CD4-positive, alpha-beta T cell treated with Interleukin-6 at 100 ng/mL for 8 hours (primary cell): ENCODE measurements around the gene BAG1.
A peak's percentile ranks its signal among the peaks of the same experiment; 100 is the strongest.

ENCODE experiments used
- DNase-seq: peaks from one replicate; pipeline ENCODE4 v3.0.0-alpha.2; 2020; ENCODE audit warnings: mixed read lengths, low spot score

BAG1 gene

GRCh38 chr9:33242609-33243134 is 21.8 kb downstream of the BAG1 start:
- DNase-seq, result no peak

GRCh38 chr9:33241298-33241697 is 23.2 kb downstream of the BAG1 start:
- DNase-seq, result no peak

DNA sequence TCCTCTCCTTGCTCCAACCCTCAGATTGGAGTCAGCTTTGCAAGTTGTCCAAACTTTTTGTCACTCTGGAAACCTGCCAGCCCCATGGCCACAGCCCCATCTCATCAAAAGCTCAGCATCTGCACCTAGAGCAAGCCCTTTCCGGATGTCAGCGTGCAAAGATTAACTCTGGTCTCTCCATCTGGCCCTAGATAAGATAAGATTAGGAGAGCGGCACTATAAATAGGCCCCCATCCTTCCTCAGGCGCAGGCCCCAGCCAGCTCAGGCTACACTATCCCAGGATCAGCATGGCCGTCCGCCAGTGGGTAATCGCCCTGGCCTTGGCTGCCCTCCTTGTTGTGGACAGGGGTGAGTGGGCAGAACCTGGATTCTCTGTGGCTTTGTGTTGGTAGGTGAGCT is 24.6 kb downstream of the BAG1 start, which contains the start of gene SPINK4:
Gene SPINK4 (plus strand): TSS at position 247 of the 400 bp plus-strand sequence. CDS start 42 bp downstream, at position 289.
- DNase-seq, result no peak

GRCh38 chr9:33236571-33236970 is 27.9 kb downstream of the BAG1 start:
- no peak for DNase-seq

DNA sequence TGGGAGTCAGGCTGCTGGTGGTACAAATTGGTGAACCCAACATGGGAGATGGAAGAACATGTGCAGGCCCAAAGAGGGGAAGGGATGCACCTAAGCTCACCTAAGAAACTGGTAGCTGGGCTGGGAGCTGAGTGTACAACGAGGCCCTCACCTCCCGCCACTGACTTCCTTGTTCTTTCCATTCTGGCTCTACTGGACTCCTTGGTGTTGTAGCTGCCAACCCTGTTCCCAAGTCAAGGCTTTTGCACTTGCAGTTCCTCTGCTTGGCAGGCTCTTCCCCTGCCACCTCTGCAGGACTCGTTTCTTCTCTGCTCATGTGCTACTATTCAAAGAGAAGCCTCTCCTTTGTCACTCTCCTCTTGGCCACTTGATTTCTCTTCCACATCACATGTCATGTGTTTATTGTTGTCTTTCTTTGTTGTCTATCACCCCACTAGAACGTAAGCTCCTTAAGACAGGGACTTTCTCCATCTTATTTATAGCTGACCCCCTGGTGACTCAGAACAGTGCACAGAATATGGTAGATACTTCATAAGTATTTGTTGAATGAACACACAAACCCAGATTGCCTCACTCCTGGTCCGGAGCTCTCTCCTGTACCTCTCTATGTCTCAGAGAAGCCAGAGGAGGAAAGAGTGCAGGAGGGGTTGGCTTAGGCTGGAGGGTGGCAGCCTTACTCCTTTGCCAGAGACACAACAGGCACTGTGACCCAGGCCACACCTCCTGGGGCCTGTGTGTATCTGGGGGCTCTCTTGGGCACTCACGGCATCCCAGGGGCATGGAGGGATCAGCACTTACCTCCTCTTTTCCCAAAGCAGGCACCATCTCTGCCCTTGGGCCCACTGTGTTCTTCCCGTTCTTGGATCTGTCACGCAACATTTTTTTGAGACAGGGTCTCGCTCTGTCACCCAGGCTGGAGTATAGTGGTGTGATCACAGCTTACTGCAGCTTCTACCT is 29.7 kb downstream of the BAG1 start:
- DNase-seq, result no peak

DNA sequence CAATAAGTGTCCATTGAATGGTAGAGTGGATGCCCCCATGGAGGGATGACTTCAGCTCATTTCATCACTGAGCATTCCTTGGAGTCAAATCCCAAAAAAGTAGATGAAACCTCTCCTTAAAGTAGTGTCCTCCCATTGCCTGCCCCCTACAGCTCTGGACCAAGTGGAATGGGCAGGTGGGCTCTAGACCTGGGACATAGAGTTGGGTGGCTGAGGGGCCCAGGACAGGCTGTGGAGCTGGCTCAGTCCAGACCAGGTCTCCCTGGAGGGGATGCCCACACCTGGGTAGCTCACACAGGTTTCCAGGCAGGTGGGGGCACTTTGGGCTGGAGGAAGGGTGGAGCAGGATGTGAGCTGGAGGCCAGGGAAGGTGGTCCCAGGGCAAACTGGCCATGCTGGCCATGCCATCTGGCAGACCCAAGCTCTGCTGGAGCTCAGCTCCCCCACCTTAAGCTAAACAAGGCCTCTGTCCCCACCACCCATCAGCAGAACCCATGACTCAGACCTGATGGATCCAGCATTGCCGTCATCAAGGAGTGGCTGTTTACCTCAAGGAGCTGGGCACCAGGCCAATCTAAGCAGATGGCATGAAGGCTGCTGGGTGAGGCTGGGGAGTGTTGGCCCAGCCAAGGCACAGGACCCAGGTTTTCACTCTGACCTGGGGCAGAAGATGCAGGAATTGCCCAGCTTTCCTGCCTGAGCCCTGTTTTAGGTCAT is 30.7 kb downstream of the BAG1 start:
- DNase-seq, result no peak

DNA sequence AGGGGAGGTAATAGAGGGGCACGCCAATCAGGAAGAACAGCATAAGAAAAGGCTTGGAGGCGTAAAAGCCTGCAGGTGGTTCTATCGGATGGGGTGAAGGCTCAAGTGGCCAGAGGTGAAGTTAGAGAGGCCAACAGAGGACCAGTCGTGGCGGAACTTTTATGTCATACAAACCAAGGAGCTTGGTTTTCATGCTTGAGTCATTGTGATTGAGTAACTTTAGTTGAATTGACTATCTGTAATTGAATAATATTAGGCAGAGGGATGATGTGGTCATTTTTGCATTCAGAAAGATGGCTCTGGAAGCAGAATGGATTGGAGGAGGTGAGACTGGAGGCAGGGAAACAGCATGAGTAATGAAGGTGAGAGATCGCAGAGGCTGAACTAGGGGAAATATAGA is 31.7 kb downstream of the BAG1 start:
- no peak for DNase-seq

- DNase-seq, result no peak
Observed at GRCh38 chr9:33231623-33231942, 32.9 kb downstream of the BAG1 start.

DNA sequence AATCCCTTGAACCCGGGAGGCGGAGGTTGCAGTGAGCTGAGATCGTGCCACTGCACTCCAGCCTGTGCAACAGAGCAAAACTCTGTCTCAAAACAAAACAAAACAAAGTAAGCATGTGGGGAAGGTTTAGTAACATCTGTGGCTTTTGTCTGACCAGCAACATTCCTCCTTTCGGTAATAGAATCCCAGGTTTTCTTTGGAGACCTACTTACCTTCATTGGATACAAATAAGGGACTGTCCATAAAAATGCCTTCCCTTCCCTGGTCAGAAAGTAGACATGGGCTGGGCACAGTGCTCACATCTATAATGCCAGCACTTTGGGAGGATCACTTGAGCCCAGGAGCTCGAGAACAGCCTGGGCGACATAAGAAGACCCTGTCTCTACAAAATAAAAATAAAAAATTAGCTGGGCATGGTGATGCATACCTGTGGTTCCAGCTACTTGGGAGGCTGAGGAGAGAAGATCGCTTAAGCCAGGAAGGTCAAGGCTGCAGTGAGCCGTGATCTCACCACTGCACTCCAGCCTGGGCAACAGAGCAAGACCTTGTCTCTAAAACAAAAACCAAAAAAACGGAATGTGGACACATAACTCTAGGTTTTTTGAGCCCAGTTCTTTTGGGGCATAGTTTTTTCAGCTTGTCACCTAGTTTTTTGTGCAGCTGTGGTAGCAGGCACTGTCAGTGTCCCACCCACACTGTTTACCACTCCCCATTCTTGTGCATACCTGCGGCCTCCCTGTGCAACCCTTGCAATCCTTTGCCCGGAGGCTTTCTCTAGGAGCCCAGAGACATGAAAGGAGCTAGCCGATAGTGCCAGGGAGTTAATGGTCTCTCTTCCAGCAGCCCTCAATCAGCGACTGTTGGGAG is 33.5 kb downstream of the BAG1 start:
- no peak for DNase-seq

DNA sequence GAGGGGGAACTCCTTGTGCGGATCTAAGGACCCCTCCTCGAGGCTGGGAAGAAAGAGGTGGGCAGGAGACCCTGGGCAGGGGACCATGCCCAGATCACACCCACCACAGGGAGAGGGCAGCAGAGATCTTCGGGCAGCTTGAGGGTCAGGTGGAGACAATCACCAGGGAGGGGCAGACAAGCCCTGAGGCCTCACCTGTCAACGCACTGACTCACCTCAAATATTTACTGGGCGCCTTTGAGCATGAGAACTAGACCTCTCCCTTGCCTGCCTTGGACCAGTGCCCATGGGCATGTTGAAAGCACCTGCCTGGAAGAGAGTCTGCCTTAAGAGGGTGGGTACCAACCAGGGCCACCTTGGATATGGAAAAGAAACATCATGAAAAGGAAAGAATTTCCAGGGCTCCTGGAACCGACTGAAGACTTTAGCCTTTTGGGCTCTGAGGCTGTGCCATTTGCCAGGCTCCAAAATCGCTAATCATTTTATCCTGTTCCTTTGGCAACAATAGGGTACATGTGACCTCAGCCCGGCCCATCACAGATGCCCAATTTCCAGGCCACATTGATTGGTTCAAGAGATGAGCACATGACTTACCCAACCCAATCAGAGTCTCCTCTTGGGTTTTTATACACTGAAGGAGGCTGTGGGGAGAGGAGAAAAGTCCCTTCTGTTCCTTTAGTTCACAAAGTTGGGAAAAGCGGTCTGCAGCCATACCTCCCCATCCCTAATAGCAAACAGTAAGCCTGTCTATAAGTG is 35.0 kb downstream of the BAG1 start:
- DNase-seq, result no peak

DNA sequence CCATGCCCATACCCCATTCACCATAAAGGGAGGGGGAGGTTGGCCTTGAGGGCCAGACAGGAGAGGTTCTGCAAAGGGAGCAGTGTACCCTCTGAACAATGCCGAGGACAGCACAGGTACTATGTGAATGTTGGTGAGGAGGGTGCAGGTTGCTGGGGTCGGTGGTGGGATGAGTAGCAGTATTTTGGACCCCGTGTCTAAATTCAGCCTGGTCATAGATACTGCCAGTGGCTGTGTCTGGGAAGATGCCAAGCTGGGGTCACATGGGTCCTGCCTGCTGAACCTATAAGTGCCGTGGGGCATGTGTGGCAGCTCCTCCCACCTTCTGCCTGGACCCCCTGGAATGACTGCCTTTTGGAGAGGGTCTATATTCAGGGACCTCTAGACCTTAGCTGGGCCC is 35.9 kb downstream of the BAG1 start:
- no peak for DNase-seq

GRCh38 chr9:33227741-33228140 is 36.8 kb downstream of the BAG1 start:
- no peak for DNase-seq

- DNase-seq, result no peak
Observed at GRCh38 chr9:33227008-33227398, 37.5 kb downstream of the BAG1 start.

GRCh38 chr9:33225319-33226147 is 39.0 kb downstream of the BAG1 start:
- peak; percentile 69 for DNase-seq

DNA sequence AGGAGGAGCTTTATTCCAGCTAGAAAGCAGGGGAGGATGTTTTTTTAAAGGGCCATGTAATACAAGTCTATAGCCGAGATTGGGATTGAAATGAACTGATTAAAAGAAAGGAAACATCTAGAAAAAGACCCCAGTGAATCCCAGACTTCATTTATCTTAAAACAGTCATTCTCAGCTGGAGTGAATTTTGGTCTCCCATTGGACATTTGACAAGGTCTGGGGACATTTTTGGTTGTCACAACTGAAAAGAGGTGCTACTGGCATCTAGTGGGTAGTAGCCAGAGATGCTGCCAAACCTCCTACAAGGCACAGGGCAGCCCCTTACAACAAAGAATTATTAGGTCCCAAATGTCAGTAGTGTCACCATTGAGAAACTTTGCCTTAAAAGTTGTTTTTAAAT is 40.8 kb downstream of the BAG1 start:
- no peak for DNase-seq

- DNase-seq, result no peak
Observed at GRCh38 chr9:33222031-33222430, 42.5 kb downstream of the BAG1 start.

DNA sequence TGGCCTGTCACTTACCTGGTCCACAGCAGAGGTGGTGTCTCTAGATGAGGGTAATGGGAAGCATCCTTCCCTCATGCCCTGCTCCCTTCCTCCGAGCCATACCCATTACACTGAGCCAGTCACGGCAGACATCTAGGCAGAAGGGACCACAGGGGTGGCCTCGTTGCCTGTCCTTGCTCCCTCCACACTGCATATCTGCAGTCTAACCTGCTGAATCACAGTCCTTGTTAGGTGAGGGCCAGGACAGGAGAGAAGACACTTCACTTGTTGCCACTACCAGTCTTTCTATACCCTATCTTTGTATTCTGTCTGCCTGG is 43.0 kb downstream of the BAG1 start:
- DNase-seq, result no peak

- DNase-seq, result no peak
Observed at GRCh38 chr9:33220681-33221567, 43.6 kb downstream of the BAG1 start.

- DNase-seq, result no peak
Observed at GRCh38 chr9:33211695-33212393, 52.7 kb downstream of the BAG1 start.
